GM06990 (cell line): ENCODE data around the gene MYT1.
"Not testable (repeated sequence)": the region's sequence is repeated elsewhere in the genome, so short reads cannot be mapped to it uniquely, and the experiment has no call there.

Experiments
- DNase-seq: peaks from one replicate; pipeline ENCODE4 v3.0.0-alpha.2; 2011; ENCODE audit not compliant: insufficient read length; ENCODE audit errors: extremely low read depth
- H3K27me3 ChIP-seq: replicated peaks from 2 replicates; pipeline ENCODE4 v1.6.0; 2011; ENCODE audit warnings: low read length; ENCODE audit not compliant: control insufficient read depth, insufficient read depth
- H3K36me3 ChIP-seq: 2 replicates; pipeline ENCODE4 v1.5.1; 2011; ENCODE audit warnings: low read length; ENCODE audit not compliant: control insufficient read depth, insufficient read depth
- H3K4me3 ChIP-seq: replicated peaks from 2 replicates; pipeline ENCODE4 v1.5.1; 2011; ENCODE audit warnings: low read depth, mild to moderate bottlenecking, control low read depth, low read length
- TF ChIP-seq, protein P1 (sequence below): IDR thresholded peaks from 2 replicates; pipeline ENCODE4 v1.5.1; 2011; ENCODE audit warnings: low read length, control low read depth, mild to moderate bottlenecking, inconsistent platforms; ENCODE audit not compliant: insufficient read depth, poor library complexity, severe bottlenecking

The MYT1 gene

GRCh38 chr20:64183313-64183712 lies 19.1 kb downstream of the MYT1 start:
- no peaks in the 10 kb centered on the region for H3K36me3 ChIP-seq
- no peak overlapping the region for H3K4me3 ChIP-seq
- no peak for DNase-seq
- H3K27me3 ChIP-seq: no peaks in the 10 kb centered on the region
- TF ChIP-seq, protein P1, sequence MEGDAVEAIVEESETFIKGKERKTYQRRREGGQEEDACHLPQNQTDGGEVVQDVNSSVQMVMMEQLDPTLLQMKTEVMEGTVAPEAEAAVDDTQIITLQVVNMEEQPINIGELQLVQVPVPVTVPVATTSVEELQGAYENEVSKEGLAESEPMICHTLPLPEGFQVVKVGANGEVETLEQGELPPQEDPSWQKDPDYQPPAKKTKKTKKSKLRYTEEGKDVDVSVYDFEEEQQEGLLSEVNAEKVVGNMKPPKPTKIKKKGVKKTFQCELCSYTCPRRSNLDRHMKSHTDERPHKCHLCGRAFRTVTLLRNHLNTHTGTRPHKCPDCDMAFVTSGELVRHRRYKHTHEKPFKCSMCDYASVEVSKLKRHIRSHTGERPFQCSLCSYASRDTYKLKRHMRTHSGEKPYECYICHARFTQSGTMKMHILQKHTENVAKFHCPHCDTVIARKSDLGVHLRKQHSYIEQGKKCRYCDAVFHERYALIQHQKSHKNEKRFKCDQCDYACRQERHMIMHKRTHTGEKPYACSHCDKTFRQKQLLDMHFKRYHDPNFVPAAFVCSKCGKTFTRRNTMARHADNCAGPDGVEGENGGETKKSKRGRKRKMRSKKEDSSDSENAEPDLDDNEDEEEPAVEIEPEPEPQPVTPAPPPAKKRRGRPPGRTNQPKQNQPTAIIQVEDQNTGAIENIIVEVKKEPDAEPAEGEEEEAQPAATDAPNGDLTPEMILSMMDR: no peak

DNA sequence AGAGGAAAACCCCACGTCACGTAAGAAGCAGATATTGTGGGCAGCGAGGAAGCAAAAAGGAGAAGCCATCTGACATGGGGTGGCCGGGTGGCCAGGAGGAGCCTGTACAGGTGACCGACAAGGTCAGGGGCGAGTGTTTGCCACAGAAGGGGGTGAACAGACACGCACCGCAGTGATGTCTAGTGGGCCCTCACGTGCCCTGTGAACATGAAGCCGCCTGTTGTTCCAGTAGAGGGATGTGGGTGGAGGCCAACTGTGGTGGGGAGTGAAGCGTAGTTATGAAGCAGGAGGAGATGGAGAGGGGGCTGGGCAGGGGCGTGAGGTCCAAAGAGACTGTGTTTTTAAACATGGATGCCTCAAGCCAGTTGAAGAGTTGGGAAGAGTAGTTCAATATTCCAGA lies 20.5 kb downstream of the MYT1 start:
- TF ChIP-seq, protein P1: no peak

GRCh38 chr20:64185276-64185900 lies 21.1 kb downstream of the MYT1 start:
- Histone ChIP-seq H3K27me3 (no peaks in the 10 kb centered on the region), H3K36me3 (no peaks in the 10 kb centered on the region), H3K4me3 (no peak overlapping the region)
- no peak for DNase-seq
- TF ChIP-seq, protein P1: no peak

More for the DNA sequence above, 20.5 kb downstream of the MYT1 start:
- DNase-seq: no peak
- H3K36me3 ChIP-seq: no peaks in the 10 kb centered on the region
- H3K27me3 ChIP-seq: no peaks in the 10 kb centered on the region
- H3K4me3 ChIP-seq: no peak overlapping the region

DNA sequence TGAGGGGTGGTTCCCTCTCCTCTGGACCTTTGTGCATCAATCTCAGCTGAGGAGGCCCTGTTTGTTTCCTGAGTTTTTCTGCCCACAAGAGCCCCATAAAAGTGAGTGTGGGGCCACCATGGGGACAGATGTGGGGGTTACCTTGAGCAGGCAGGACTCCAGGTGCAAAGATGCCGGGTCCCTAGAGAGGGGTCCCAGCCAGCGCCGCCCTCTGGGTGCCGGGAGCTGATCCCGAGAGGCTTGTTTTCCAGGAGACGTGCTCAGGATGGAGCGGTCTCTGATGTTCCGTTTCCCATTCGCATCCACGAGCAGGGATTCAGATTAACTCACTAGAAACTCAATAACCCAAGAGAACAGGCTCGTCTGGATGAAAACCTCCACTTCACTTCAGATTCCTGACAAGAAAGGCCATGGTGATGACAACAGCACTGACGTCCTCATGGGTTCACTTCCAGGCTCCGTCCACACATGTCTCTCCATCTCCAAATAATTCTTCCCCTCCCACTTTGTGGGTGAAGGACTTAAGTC lies 21.9 kb downstream of the MYT1 start:
- DNase-seq: no peak
- no peaks in the 10 kb centered on the region for H3K36me3 ChIP-seq
- TF ChIP-seq, protein P1: no peak
- H3K4me3 ChIP-seq: no peak overlapping the region
- no peaks in the 10 kb centered on the region for H3K27me3 ChIP-seq

DNA sequence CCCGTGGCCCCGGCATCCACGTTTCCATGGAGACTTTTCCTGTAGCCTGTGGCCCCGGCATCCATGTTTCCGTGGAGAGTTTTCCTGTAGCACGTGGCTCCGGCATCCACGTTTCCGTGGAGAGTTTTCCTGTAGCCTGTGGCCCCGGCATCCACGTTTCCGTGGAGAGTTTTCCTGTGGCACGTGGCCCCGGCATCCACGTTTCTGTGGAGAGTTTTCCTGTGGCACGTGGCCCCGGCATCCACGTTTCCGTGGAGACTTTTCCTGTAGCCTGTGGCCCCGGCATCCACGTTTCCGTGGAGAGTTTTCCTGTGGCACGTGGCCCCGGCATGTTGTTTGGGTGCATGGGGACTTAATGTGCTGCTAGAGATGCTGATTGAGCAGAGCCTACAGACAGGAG lies 23.0 kb downstream of the MYT1 start:
- H3K36me3 ChIP-seq, H3K27me3 ChIP-seq: not testable (repeated sequence)

DNA sequence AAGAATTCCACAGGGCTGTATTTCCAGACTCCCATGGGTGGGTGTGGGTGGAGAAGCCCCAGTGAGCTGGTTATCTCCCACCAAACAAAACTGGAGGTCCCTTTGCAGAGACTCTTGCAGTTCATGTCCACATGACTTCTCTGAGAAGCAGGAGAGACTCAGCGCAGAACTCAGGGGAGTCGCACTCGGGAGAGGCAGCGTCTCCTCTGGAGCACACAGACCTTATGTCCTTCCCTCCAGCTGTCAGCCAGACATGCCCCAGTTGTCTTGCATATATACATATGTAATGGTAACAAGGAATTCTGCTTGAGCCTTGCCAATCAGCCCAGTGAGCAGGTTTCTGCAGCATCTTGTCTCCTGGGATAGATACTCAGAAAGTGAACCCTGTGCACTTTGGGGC lies 23.8 kb downstream of the MYT1 start:
- no peak for DNase-seq
- TF ChIP-seq, protein P1: no peak
- no peaks in the 10 kb centered on the region for H3K36me3 ChIP-seq
- no peak overlapping the region for H3K4me3 ChIP-seq
- H3K27me3 ChIP-seq: no peaks in the 10 kb centered on the region

More for the DNA sequence above, 23.0 kb downstream of the MYT1 start:
- not testable (repeated sequence) for H3K4me3 ChIP-seq, DNase-seq
